Natural killer cell (primary cell): ENCODE measurements around the gene SBNO2. TPM values are rescaled to one million over a fixed set of nuclear protein-coding genes. Genes with fewer than 3 reads are reported as not detected.

Source experiments
- ATAC-seq, 3 donors: fragments of 150-1000 bp in 2 of 3; fragments of 200-7000 bp in 1 of 3; cut with Tn5 transposase; 1 replicate in 1 of 3; 2 replicates in 2 of 3; pipeline ENCODE4 v1.10.0; 2021; ENCODE audit warnings: mild to moderate bottlenecking in 2 of 3, moderate library complexity in 2 of 3
- DNase-seq, 2 donors: peaks; one replicate each; pipeline versions ENCODE4 v3.0.0 to v3.0.0-alpha.2; 2013 to 2021; ENCODE audit warnings: mixed read lengths in 1 of 2
- H3K27ac ChIP-seq: one replicate; pipeline ENCODE4 v1.5.1; 2013; ENCODE audit warnings: mild to moderate bottlenecking, low read length
- H3K27me3 ChIP-seq: one replicate; pipeline ENCODE4 v1.6.1; 2013; ENCODE audit warnings: low read length; ENCODE audit not compliant: control insufficient read depth, insufficient read depth
- H3K36me3 ChIP-seq: one replicate; pipeline ENCODE4 v1.6.1; 2013; ENCODE audit warnings: low read length; ENCODE audit not compliant: control insufficient read depth, insufficient read depth
- H3K4me1 ChIP-seq: one replicate; pipeline ENCODE4 v1.6.1; 2013; ENCODE audit warnings: low read length; ENCODE audit not compliant: control insufficient read depth, insufficient read depth
- H3K4me3 ChIP-seq: one replicate; pipeline ENCODE4 v1.5.1; 2013; ENCODE audit warnings: low read length
- H3K9me3 ChIP-seq: one replicate; pipeline ENCODE4 v1.6.1; 2013; ENCODE audit warnings: low read length; ENCODE audit not compliant: control insufficient read depth, insufficient read depth
- H3K27ac Mint-ChIP-seq, 2 donors: one replicate each; pipeline ENCODE4 v1.8.0; 2022; ENCODE audit warnings: mild to moderate bottlenecking in 2 of 2, mixed read lengths in 2 of 2, moderate library complexity in 1 of 2
- H3K27me3 Mint-ChIP-seq, 2 donors: one replicate each; pipeline ENCODE4 v1.8.0; 2022; ENCODE audit warnings: low read depth in 2 of 2, mixed read lengths in 2 of 2
- H3K36me3 Mint-ChIP-seq: one replicate; pipeline ENCODE4 v1.8.0; 2022; ENCODE audit warnings: mixed read lengths
- H3K4me1 Mint-ChIP-seq, 2 donors: one replicate each; pipeline ENCODE4 v1.8.0; 2022; ENCODE audit warnings: mixed read lengths in 2 of 2
- H3K4me3 Mint-ChIP-seq: one replicate; pipeline ENCODE4 v1.8.0; 2022; ENCODE audit warnings: mild to moderate bottlenecking, moderate library complexity, mixed read lengths
- H3K9me3 Mint-ChIP-seq, 2 donors: one replicate each; pipeline ENCODE4 v1.8.0; 2022; ENCODE audit warnings: mixed read lengths in 2 of 2
- WGBS: methylation state at CpG from one replicate; pipeline ENCODE4 v1.1.7; 2013; ENCODE audit warnings: missing lambda C conversion rate; ENCODE audit not compliant: insufficient coverage; 5-methylcytosine and 5-hydroxymethylcytosine counted together
- intact Hi-C: fragments of 100-400 bp; cut with micrococcal nuclease; formaldehyde crosslinking; loops from one replicate; pipeline ENCODE4 v1.14.2; 2022
- total RNA-seq, 4 donors: library from RNA; stranded (reverse); fragments of 120-200 nt in 1 of 4; gene quantifications; one replicate each; pipeline versions ENCODE4 v1.2.3 to v1.2.4, GENCODE V29; 2013 to 2022
- TF ChIP-seq, protein P1 (sequence below): fragments of 200-600 bp; IDR thresholded peaks from one replicate; pipeline ENCODE4 v1.8.0; 2022; ENCODE audit warnings: antibody characterized with exemption

Gene SBNO2, protein sequence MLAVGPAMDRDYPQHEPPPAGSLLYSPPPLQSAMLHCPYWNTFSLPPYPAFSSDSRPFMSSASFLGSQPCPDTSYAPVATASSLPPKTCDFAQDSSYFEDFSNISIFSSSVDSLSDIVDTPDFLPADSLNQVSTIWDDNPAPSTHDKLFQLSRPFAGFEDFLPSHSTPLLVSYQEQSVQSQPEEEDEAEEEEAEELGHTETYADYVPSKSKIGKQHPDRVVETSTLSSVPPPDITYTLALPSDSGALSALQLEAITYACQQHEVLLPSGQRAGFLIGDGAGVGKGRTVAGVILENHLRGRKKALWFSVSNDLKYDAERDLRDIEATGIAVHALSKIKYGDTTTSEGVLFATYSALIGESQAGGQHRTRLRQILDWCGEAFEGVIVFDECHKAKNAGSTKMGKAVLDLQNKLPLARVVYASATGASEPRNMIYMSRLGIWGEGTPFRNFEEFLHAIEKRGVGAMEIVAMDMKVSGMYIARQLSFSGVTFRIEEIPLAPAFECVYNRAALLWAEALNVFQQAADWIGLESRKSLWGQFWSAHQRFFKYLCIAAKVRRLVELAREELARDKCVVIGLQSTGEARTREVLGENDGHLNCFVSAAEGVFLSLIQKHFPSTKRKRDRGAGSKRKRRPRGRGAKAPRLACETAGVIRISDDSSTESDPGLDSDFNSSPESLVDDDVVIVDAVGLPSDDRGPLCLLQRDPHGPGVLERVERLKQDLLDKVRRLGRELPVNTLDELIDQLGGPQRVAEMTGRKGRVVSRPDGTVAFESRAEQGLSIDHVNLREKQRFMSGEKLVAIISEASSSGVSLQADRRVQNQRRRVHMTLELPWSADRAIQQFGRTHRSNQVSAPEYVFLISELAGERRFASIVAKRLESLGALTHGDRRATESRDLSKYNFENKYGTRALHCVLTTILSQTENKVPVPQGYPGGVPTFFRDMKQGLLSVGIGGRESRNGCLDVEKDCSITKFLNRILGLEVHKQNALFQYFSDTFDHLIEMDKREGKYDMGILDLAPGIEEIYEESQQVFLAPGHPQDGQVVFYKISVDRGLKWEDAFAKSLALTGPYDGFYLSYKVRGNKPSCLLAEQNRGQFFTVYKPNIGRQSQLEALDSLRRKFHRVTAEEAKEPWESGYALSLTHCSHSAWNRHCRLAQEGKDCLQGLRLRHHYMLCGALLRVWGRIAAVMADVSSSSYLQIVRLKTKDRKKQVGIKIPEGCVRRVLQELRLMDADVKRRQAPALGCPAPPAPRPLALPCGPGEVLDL (N-terminal part only)
- 100 to 1,000 TPM in 1 of 3 donors, 10 to 100 TPM in 2; 92.0 to 106 (median 94.3) TPM for total RNA-seq
- 27.4 TPM for total RNA-seq (2013)

DNA sequence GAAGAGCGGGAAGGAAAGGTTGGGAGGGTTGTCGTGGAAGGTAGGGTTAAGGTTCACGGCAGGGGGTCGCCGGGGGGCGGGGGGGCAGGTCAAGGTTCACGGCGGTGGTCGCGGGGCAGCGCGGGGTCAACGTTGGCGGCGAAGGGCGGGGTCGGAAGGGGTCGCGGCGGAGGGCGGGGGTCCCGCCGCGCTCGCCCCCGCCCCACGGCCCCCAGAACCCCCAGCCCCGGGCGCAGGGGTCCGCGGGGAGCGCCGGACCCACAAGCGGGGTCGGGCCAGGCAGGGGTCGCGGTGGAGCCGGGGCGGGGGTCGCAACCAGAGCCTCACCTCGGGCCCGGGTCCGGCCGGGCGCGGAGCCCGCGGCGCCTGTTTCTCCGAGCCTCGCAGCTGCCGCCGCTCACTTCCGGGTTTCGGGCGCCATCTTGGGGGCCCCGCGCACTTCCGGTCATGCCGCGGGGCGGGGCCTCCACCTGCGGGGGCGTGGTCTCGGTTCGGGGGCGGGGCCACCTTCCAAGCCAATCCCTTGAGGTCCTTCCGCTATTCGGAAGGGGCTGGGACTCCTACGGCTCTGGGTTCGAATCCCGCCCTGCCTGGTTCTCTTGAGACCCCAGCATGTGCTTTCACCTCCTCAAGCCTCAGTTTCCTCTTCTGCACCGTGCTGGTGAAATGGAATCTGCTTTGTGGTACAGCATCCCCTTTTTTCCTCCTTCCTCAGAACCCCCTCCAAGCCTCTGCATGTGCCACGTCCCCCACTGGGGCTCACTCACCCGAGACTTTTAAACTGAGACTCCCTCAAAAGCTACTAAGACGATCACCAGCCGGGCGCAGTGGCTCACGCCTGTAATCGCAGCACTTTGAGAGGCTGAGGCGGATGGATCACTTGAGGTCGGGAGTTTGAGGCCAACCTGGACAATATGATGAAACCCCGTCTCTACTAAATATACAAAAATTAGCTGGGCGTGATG is at the start of gene SBNO2:
TSS of gene SBNO2 (minus strand) at position 424 of the 965 bp plus-strand sequence. CDS start 19,992 bp downstream, outside the sequence.
- Histone ChIP-seq H3K4me3 (peak within 1 kb of the TSS; percentile 69), H3K27ac (peak within 1 kb of the TSS; percentile 75), H3K36me3 (no peaks in the 10 kb centered on the region), H3K9me3 (no peaks in the 10 kb centered on the region), H3K4me1 (peaks cover 55% of the 10 kb centered on the region), H3K27me3 (no peaks in the 10 kb centered on the region)
- peaks cover 17 to 54% of the 10 kb centered on the region in 2 donors for H3K4me1 Mint-ChIP-seq
- no peaks in the 10 kb centered on the region for H3K27me3 Mint-ChIP-seq
- no peaks in the 10 kb centered on the region for H3K36me3 Mint-ChIP-seq
- WGBS: 12% methylated on average over 83 of the region's 84 CpGs
- ATAC-seq: peak; percentile 95 to 96 (median 95)
- peak within 1 kb of the TSS; percentile 92 for H3K4me3 Mint-ChIP-seq
- DNase-seq: peak; percentile 90 to 97
- intact Hi-C loops: loop anchor here (5.0 kb wide), 1 partner anchor 42 kb away; no protein-coding TSS in a partner anchor
- peak within 1 kb of the TSS; percentile 67 to 93 for H3K27ac Mint-ChIP-seq
- TF ChIP-seq, protein P1, sequence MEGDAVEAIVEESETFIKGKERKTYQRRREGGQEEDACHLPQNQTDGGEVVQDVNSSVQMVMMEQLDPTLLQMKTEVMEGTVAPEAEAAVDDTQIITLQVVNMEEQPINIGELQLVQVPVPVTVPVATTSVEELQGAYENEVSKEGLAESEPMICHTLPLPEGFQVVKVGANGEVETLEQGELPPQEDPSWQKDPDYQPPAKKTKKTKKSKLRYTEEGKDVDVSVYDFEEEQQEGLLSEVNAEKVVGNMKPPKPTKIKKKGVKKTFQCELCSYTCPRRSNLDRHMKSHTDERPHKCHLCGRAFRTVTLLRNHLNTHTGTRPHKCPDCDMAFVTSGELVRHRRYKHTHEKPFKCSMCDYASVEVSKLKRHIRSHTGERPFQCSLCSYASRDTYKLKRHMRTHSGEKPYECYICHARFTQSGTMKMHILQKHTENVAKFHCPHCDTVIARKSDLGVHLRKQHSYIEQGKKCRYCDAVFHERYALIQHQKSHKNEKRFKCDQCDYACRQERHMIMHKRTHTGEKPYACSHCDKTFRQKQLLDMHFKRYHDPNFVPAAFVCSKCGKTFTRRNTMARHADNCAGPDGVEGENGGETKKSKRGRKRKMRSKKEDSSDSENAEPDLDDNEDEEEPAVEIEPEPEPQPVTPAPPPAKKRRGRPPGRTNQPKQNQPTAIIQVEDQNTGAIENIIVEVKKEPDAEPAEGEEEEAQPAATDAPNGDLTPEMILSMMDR: no peak
- no peaks in the 10 kb centered on the region for H3K9me3 Mint-ChIP-seq

DNA sequence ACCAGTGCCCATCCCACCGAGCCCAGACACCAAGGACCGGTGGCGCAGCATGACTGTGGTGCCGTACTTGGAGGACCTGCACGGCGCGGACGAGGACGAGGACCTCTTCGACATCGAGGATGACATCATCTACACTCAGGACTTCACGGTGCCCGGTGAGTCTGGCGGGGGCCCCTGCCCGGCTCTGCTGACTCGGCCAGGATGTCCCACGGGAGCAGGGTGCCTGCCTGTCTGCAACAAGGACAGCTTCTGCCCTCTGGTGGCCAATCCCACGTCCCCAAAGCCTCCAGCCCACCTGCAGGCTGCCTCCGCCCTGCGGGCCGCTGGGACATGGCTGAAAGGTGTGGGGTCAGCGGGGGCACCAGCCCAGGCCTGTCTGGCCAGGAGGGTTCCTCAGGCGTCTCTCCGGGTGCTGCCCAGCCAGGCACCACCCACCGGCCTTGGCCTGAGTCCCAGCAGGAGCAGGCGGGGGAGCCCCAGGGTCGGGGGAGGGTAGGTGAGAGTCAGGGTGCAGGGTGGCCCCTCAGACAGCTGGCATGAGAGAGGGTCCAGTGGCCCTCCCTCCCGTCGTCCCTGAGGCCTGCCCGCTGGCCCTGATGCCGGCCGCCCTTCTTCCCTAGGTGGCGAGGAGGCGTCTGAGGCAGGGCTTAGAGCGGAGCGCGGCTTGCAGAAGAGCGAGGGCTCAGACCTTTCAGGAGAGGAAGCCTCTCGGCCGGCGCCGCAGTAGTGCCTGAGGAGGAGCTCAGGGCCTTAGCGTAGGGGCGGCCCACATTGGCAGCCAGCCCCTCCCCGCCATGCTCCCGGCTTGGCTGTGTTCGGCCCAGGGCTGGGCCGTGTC is 49.2 kb upstream of the SBNO2 start:
- no peaks in the 10 kb centered on the region for H3K27me3 ChIP-seq
- ATAC-seq (peak in 1 of 3 donors; percentile 29), DNase-seq (peak in 1 of 2 donors; percentile 55)
- H3K27ac ChIP-seq: no peak overlapping the region
- Mint-ChIP-seq H3K4me3 (no peak overlapping the region), H3K9me3 (no peaks in the 10 kb centered on the region), H3K36me3 (no peaks in the 10 kb centered on the region), H3K27me3 (no peaks in the 10 kb centered on the region), H3K4me1 (no peaks in the 10 kb centered on the region), H3K27ac (no peak overlapping the region)
- intact Hi-C loops: no loop called here
- whole genome bisulfite sequencing: 91% methylated on average over 48 of the region's 48 CpGs
- H3K36me3 ChIP-seq: peaks cover 47% of the 10 kb centered on the region
- no peak overlapping the region for H3K4me3 ChIP-seq
- TF ChIP-seq, protein P1: no peak
- H3K9me3 ChIP-seq: no peaks in the 10 kb centered on the region
- no peaks in the 10 kb centered on the region for H3K4me1 ChIP-seq
